Activated CD8-positive, alpha-beta memory T cell treated with anti-CD3 and anti-CD28 coated beads, Interleukin-2, amount 10 ng/mL, durations not matched to agents 7 days and 5 days (primary cell): ENCODE results near the gene KCNH4. TPM values are rescaled to one million over a fixed set of nuclear protein-coding genes. Genes with fewer than 3 reads are reported as not detected.
"Not testable (repeated sequence)": the region's sequence is repeated elsewhere in the genome, so short reads cannot be mapped to it uniquely, and the experiment has no call there.

Experiments
- ATAC-seq: fragments of 150-1000 bp; cut with Tn5 transposase; one replicate; pipeline ENCODE4 v1.10.0; 2021; ENCODE audit warnings: moderate library complexity
- CTCF ChIA-PET: fragments of 350-600 bp; sonication (Branson Sonifier 250); formaldehyde crosslinking; loops from one replicate; lab custom pipeline; 2021; ENCODE audit warnings: antibody characterized with exemption; lab: Charles Lee
- DNase-seq: peaks from one replicate; pipeline ENCODE4 v3.0.0-alpha.2; 2020
- H3K27ac Mint-ChIP-seq: one replicate; pipeline ENCODE4 v1.8.0; 2021; ENCODE audit warnings: mild to moderate bottlenecking, mixed read lengths
- H3K27me3 Mint-ChIP-seq: one replicate; pipeline ENCODE4 v1.8.0; 2021; ENCODE audit warnings: mixed read lengths
- H3K36me3 Mint-ChIP-seq: one replicate; pipeline ENCODE4 v1.8.0; 2021; ENCODE audit warnings: mild to moderate bottlenecking, mixed read lengths
- H3K4me1 Mint-ChIP-seq: one replicate; pipeline ENCODE4 v1.8.0; 2021; ENCODE audit warnings: mixed read lengths
- H3K4me3 Mint-ChIP-seq: one replicate; pipeline ENCODE4 v1.8.0; 2021; ENCODE audit warnings: mild to moderate bottlenecking, moderate library complexity, mixed read lengths
- H3K9me3 Mint-ChIP-seq: one replicate; pipeline ENCODE4 v1.8.0; 2022; ENCODE audit warnings: low read depth, mixed read lengths
- total RNA-seq, 2 experiments: library from RNA; stranded (reverse); gene quantifications; one replicate each; pipeline ENCODE4 v1.2.3, GENCODE V29; 2021

The KCNH4 gene
- total RNA-seq, 2 experiments from 2014 or later: 0.09 to 0.56 TPM

- Mint-ChIP-seq H3K36me3 (no peaks in the 10 kb centered on the region), H3K27me3 (no peaks in the 10 kb centered on the region), H3K4me1 (peaks cover 6% of the 10 kb centered on the region), H3K4me3 (no peak overlapping the region), H3K9me3 (no peaks in the 10 kb centered on the region), H3K27ac (no peak overlapping the region)
- CTCF ChIA-PET: no interaction called here
- ATAC-seq: no peak
- no peak for DNase-seq
Observed at GRCh38 chr17:42160531-42160910, 20.4 kb downstream of the KCNH4 start.

- no peak overlapping the region for H3K4me3 Mint-ChIP-seq
- H3K27me3 Mint-ChIP-seq: no peaks in the 10 kb centered on the region
- CTCF ChIA-PET: no interaction called here
- H3K9me3 Mint-ChIP-seq: no peaks in the 10 kb centered on the region
- H3K27ac Mint-ChIP-seq: no peak overlapping the region
- no peak for DNase-seq
- H3K36me3 Mint-ChIP-seq: no peaks in the 10 kb centered on the region
- H3K4me1 Mint-ChIP-seq: peaks cover 10% of the 10 kb centered on the region
- no peak for ATAC-seq
Observed at GRCh38 chr17:42159796-42160530, 21.0 kb downstream of the KCNH4 start.

GRCh38 chr17:42155614-42156045 lies 25.3 kb downstream of the KCNH4 start:
- peaks cover 42% of the 10 kb centered on the region for H3K4me1 Mint-ChIP-seq
- no peaks in the 10 kb centered on the region for H3K9me3 Mint-ChIP-seq
- peak overlapping the region; percentile 85 for H3K4me3 Mint-ChIP-seq
- ATAC-seq: no peak
- no peak for DNase-seq
- H3K27me3 Mint-ChIP-seq: no peaks in the 10 kb centered on the region
- H3K36me3 Mint-ChIP-seq: peaks cover 4% of the 10 kb centered on the region
- CTCF ChIA-PET: interaction anchor here (0.7 to 1.0 kb wide), 3 partner anchors 25 to 138 kb away, joined by 4 read pairs; partner anchors contain the start of genes DNAJC7 and KCNH4
- H3K27ac Mint-ChIP-seq: peak overlapping the region; percentile 77

- CTCF ChIA-PET: interaction anchor here (0.8 to 2.1 kb wide), 7 partner anchors 10 to 249 kb away, joined by 3 to 7 read pairs (median 3); partner anchors contain the start of genes KCNH4 and STAT3
- Mint-ChIP-seq H3K27me3 (no peaks in the 10 kb centered on the region), H3K4me1 (peaks cover 42% of the 10 kb centered on the region), H3K27ac (peak overlapping the region; percentile 77), H3K4me3 (peak overlapping the region; percentile 85), H3K36me3 (peaks cover 4% of the 10 kb centered on the region), H3K9me3 (no peaks in the 10 kb centered on the region)
- ATAC-seq (no peak), DNase-seq (no peak)
Observed at GRCh38 chr17:42153919-42154742, 26.8 kb downstream of the KCNH4 start.

GRCh38 chr17:42146911-42147607 lies 33.9 kb downstream of the KCNH4 start:
- peak overlapping the region; percentile 8 for H3K27ac Mint-ChIP-seq
- H3K36me3 Mint-ChIP-seq: peaks cover 21% of the 10 kb centered on the region
- no peak overlapping the region for H3K4me3 Mint-ChIP-seq
- no peaks in the 10 kb centered on the region for H3K27me3 Mint-ChIP-seq
- no peak for DNase-seq
- no peaks in the 10 kb centered on the region for H3K9me3 Mint-ChIP-seq
- no peak for ATAC-seq
- peaks cover 29% of the 10 kb centered on the region for H3K4me1 Mint-ChIP-seq
- CTCF ChIA-PET: interaction anchor here (0.6 kb wide), 1 partner anchor 276 kb away, joined by 3 read pairs; no protein-coding TSS in a partner anchor

- H3K4me3 Mint-ChIP-seq, H3K27me3 Mint-ChIP-seq, DNase-seq, ATAC-seq, H3K9me3 Mint-ChIP-seq, H3K27ac Mint-ChIP-seq: not testable (repeated sequence)
- H3K4me1 Mint-ChIP-seq: peaks cover 18% of the 10 kb centered on the region
- peaks cover 23% of the 10 kb centered on the region for H3K36me3 Mint-ChIP-seq
- CTCF ChIA-PET: interaction anchor here (1.5 kb wide), 1 partner anchor 75 kb away, joined by 3 read pairs; no protein-coding TSS in a partner anchor
Observed at GRCh38 chr17:42143138-42143537, 37.8 kb downstream of the KCNH4 start.

- ATAC-seq (no peak), DNase-seq (no peak)
- no peaks in the 10 kb centered on the region for H3K27me3 Mint-ChIP-seq
- peaks cover 22% of the 10 kb centered on the region for H3K36me3 Mint-ChIP-seq
- CTCF ChIA-PET: no interaction called here
- peaks cover 16% of the 10 kb centered on the region for H3K4me1 Mint-ChIP-seq
- H3K27ac Mint-ChIP-seq: no peak overlapping the region
- no peak overlapping the region for H3K4me3 Mint-ChIP-seq
- H3K9me3 Mint-ChIP-seq: no peaks in the 10 kb centered on the region
Observed at GRCh38 chr17:42142371-42142896, 38.5 kb downstream of the KCNH4 start.

GRCh38 chr17:42141382-42141781 lies 39.6 kb downstream of the KCNH4 start:
- H3K4me1 Mint-ChIP-seq: peaks cover 19% of the 10 kb centered on the region
- H3K9me3 Mint-ChIP-seq: no peaks in the 10 kb centered on the region
- H3K36me3 Mint-ChIP-seq: peaks cover 19% of the 10 kb centered on the region
- no peak overlapping the region for H3K4me3 Mint-ChIP-seq
- ATAC-seq: no peak
- H3K27ac Mint-ChIP-seq: no peak overlapping the region
- no peak for DNase-seq
- H3K27me3 Mint-ChIP-seq: no peaks in the 10 kb centered on the region
- CTCF ChIA-PET: interaction anchor here (1.5 kb wide), 1 partner anchor 116 kb away, joined by 3 read pairs; no protein-coding TSS in a partner anchor

GRCh38 chr17:42140690-42141089 lies 40.3 kb downstream of the KCNH4 start:
- ATAC-seq: not testable (repeated sequence)
- H3K36me3 Mint-ChIP-seq: peaks cover 22% of the 10 kb centered on the region

GRCh38 chr17:42138749-42139492 lies 42.0 kb downstream of the KCNH4 start:
- no peak for DNase-seq
- no peaks in the 10 kb centered on the region for H3K9me3 Mint-ChIP-seq
- no peak overlapping the region for H3K4me3 Mint-ChIP-seq
- H3K27ac Mint-ChIP-seq: no peak overlapping the region
- H3K27me3 Mint-ChIP-seq: no peaks in the 10 kb centered on the region
- no peak for ATAC-seq
- H3K36me3 Mint-ChIP-seq: peaks cover 23% of the 10 kb centered on the region
- CTCF ChIA-PET: interaction anchor here (0.8 to 2.3 kb wide), 4 partner anchors 14 to 174 kb away, joined by 3 to 11 read pairs (median 6); partner anchors contain the start of gene NKIRAS2
- peaks cover 36% of the 10 kb centered on the region for H3K4me1 Mint-ChIP-seq

More at GRCh38 chr17:42140690-42141089, 40.3 kb downstream of the KCNH4 start:
- not testable (repeated sequence) for H3K4me3 Mint-ChIP-seq, DNase-seq, H3K27me3 Mint-ChIP-seq, H3K27ac Mint-ChIP-seq, H3K9me3 Mint-ChIP-seq
- H3K4me1 Mint-ChIP-seq: peaks cover 25% of the 10 kb centered on the region
- CTCF ChIA-PET: interaction anchor here (1.5 to 2.2 kb wide), 2 partner anchors 12 to 115 kb away, joined by 3 to 7 read pairs; no protein-coding TSS in a partner anchor

GRCh38 chr17:42136654-42137051 lies 44.3 kb downstream of the KCNH4 start:
- ATAC-seq (no peak), DNase-seq (no peak)
- H3K9me3 Mint-ChIP-seq: no peaks in the 10 kb centered on the region
- H3K4me3 Mint-ChIP-seq: no peak overlapping the region
- CTCF ChIA-PET: interaction anchor here (0.6 to 4.8 kb wide), 6 partner anchors 18 to 292 kb away, joined by 3 to 16 read pairs (median 4); partner anchors contain the start of gene KCNH4
- no peak overlapping the region for H3K27ac Mint-ChIP-seq
- H3K27me3 Mint-ChIP-seq: no peaks in the 10 kb centered on the region
- H3K4me1 Mint-ChIP-seq: peaks cover 47% of the 10 kb centered on the region
- peaks cover 14% of the 10 kb centered on the region for H3K36me3 Mint-ChIP-seq
